Naive thymus-derived CD4-positive, alpha-beta T cell (primary cell): ENCODE measurements around the gene SNRPD3. TPM values are rescaled to one million over a fixed set of nuclear protein-coding genes. Genes with fewer than 3 reads are reported as not detected.
"Not testable (repeated sequence)": the region's sequence is repeated elsewhere in the genome, so short reads cannot be mapped to it uniquely, and the experiment has no call there.

Experiments used
- ATAC-seq: fragments of 150-1000 bp; cut with Tn5 transposase; 2 replicates; pipeline ENCODE4 v1.10.0; 2021; ENCODE audit warnings: mild to moderate bottlenecking, moderate library complexity
- CTCF ChIA-PET: fragments of 350-600 bp; sonication (Branson Sonifier 250); formaldehyde crosslinking; loops from one replicate; lab custom pipeline; 2021; ENCODE audit warnings: antibody characterized with exemption; lab: Charles Lee
- POLR2A ChIA-PET: fragments of 350-600 bp; sonication (Branson Sonifier 250); formaldehyde crosslinking; loops from one replicate; lab custom pipeline; 2021; ENCODE audit warnings: antibody characterized with exemption, inconsistent platforms; lab: Charles Lee
- DNase-seq, 9 donors: peaks; one replicate each; pipeline versions ENCODE4 v3.0.0 to v3.0.0-alpha.2; 2020 to 2022; ENCODE audit warnings: mixed read lengths in 1 of 9
- H3K27ac ChIP-seq: one replicate; pipeline ENCODE4 v1.7.0; 2013; ENCODE audit warnings: mild to moderate bottlenecking, low read depth, low read length, moderate library complexity
- H3K27me3 ChIP-seq, 2 donors: one replicate each; pipeline ENCODE4 v1.7.0; 2013; ENCODE audit warnings: low read length in 2 of 2, mild to moderate bottlenecking in 2 of 2, moderate library complexity in 2 of 2; ENCODE audit not compliant: control insufficient read depth in 2 of 2, insufficient read depth in 2 of 2
- H3K36me3 ChIP-seq, 3 experiments: 1 replicate in 2 of 3; 2 replicates in 1 of 3; pipeline ENCODE4 v1.7.0; 2013; ENCODE audit warnings: low read length in 3 of 3, mild to moderate bottlenecking in 3 of 3, moderate library complexity in 1 of 3; ENCODE audit not compliant: insufficient read depth in 3 of 3, control insufficient read depth in 2 of 3
- H3K4me1 ChIP-seq, 2 donors: one replicate each; pipeline ENCODE4 v1.7.0; 2013; ENCODE audit warnings: low read length in 2 of 2, mild to moderate bottlenecking in 2 of 2, moderate library complexity in 1 of 2; ENCODE audit not compliant: control insufficient read depth in 2 of 2, insufficient read depth in 2 of 2
- H3K4me3 ChIP-seq: 2 replicates; pipeline ENCODE4 v1.7.0; 2013; ENCODE audit warnings: mild to moderate bottlenecking, low read length
- H3K9me3 ChIP-seq, 3 experiments: 1 replicate in 2 of 3; 2 replicates in 1 of 3; pipeline ENCODE4 v1.7.0; 2013; ENCODE audit warnings: low read length in 3 of 3; ENCODE audit not compliant: control insufficient read depth in 2 of 3
- H3K27ac Mint-ChIP-seq, 9 donors: one replicate each; pipeline ENCODE4 v1.8.0; 2020 to 2022; ENCODE audit warnings: mixed read lengths in 9 of 9, mild to moderate bottlenecking in 8 of 9, moderate library complexity in 5 of 9, inconsistent platforms in 2 of 9
- H3K27me3 Mint-ChIP-seq, 5 donors: one replicate each; pipeline ENCODE4 v1.8.0; 2021 to 2022; ENCODE audit warnings: mixed read lengths in 5 of 5, mild to moderate bottlenecking in 1 of 5
- H3K36me3 Mint-ChIP-seq, 5 donors: one replicate each; pipeline ENCODE4 v1.8.0; 2020 to 2022; ENCODE audit warnings: mixed read lengths in 5 of 5, mild to moderate bottlenecking in 3 of 5, inconsistent platforms in 1 of 5
- H3K4me1 Mint-ChIP-seq, 7 donors: one replicate each; pipeline ENCODE4 v1.8.0; 2020 to 2022; ENCODE audit warnings: mixed read lengths in 7 of 7, mild to moderate bottlenecking in 3 of 7, inconsistent platforms in 1 of 7
- H3K4me3 Mint-ChIP-seq, 10 donors: one replicate each; pipeline ENCODE4 v1.8.0; 2020 to 2022; ENCODE audit warnings: mild to moderate bottlenecking in 10 of 10, mixed read lengths in 10 of 10, moderate library complexity in 6 of 10, inconsistent platforms in 2 of 10
- H3K9me3 Mint-ChIP-seq, 11 donors: one replicate each; pipeline ENCODE4 v1.8.0; 2020 to 2022; ENCODE audit warnings: mixed read lengths in 11 of 11, mild to moderate bottlenecking in 4 of 11, inconsistent platforms in 1 of 11, moderate library complexity in 1 of 11
- intact Hi-C, 2 donors: fragments of 100-400 bp; cut with micrococcal nuclease; formaldehyde crosslinking; loops; one replicate each; pipeline ENCODE4 v1.15.1; 2023
- polyA plus RNA-seq, 2 donors: library from polyadenylated mRNA; unstranded; fragments of 300-500 nt; fragmentation: Illumina TruSeq; gene quantifications; one replicate each; pipeline ENCODE4 v1.2.3, GENCODE V29; 2021
- total RNA-seq, 6 experiments: library from RNA in 5 of 6; stranded (reverse) in 5 of 6; gene quantifications; 1 replicate in 5 of 6; 2 replicates in 1 of 6; pipeline ENCODE4 v1.2.3 and lab custom pipeline; 2021 to 2026

Gene SNRPD3
- total and polyA plus RNA-seq, 7 experiments from 2014 or later: 47.5 to 95.1 (median 83.8) TPM

DNA sequence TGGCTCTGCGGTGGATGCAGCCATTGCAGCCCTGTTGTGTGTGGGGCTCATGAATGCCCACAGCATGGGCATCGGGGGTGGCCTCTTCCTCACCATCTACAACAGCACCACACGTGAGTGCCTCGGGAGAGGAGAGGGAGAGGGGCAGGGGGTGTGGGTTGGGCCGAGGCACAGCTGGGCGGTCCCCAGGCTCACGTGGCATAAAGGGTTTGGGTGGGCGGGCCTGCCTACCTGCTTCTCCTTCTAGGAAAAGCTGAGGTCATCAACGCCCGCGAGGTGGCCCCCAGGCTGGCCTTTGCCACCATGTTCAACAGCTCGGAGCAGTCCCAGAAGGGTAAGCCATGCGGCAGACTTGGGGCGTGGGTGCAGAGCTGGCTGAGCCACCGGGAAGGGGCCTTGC, 59.0 kb downstream of the SNRPD3 start:
- H3K9me3 Mint-ChIP-seq, H3K4me1 ChIP-seq, H3K27ac ChIP-seq, H3K36me3 Mint-ChIP-seq, H3K27ac Mint-ChIP-seq, H3K9me3 ChIP-seq, CTCF ChIA-PET, H3K27me3 Mint-ChIP-seq, DNase-seq, H3K4me1 Mint-ChIP-seq, H3K36me3 ChIP-seq, H3K4me3 Mint-ChIP-seq, POLR2A ChIA-PET, intact Hi-C loops, H3K4me3 ChIP-seq, ATAC-seq, H3K27me3 ChIP-seq: not testable (repeated sequence)

GRCh38 chr22:24621244-24621643, 65.4 kb downstream of the SNRPD3 start:
- not testable (repeated sequence) for H3K9me3 Mint-ChIP-seq, H3K27ac Mint-ChIP-seq, ATAC-seq

DNA sequence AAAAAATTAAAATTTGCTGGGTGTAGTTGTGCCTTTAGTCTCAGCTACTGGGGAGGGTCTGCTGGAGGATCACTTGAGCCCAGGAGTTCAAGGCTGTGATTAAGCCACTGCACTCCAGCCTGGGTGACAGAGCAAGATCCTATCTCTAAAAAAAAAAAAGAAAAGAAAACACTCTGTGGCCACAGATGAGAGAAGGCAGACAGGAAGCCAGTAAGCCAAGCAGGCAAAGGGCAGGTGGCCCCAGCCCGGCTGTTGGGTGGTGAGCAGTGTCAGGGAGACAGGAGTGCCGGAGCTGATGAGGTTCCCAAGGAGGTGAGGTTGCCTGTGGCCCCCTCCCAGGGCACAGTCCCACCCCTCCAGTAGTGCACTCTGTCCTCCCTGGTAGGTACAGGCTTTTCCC, 66.8 kb downstream of the SNRPD3 start:
- peak in 4 of 9 donors; percentile 15 to 27 (median 24) for DNase-seq
- H3K27ac ChIP-seq, H3K27me3 Mint-ChIP-seq, H3K27me3 ChIP-seq, intact Hi-C loops, H3K36me3 Mint-ChIP-seq, POLR2A ChIA-PET, H3K36me3 ChIP-seq, H3K9me3 Mint-ChIP-seq, ATAC-seq, H3K4me3 ChIP-seq, H3K4me1 ChIP-seq, H3K9me3 ChIP-seq, CTCF ChIA-PET: not testable (repeated sequence)
- Mint-ChIP-seq H3K4me3 (peak overlapping the region in 7 of 10 donors; percentile 17 to 67 (median 56)), H3K27ac (peak overlapping the region in 8 of 9 donors; percentile 31 to 65 (median 49)), H3K4me1 (peaks cover 0 to 13% (median 6%) of the 10 kb centered on the region in 7 donors)

More at GRCh38 chr22:24621244-24621643, 65.4 kb downstream of the SNRPD3 start:
- H3K4me3 Mint-ChIP-seq, POLR2A ChIA-PET, H3K4me1 ChIP-seq, intact Hi-C loops, H3K27me3 ChIP-seq, H3K27ac ChIP-seq, H3K9me3 ChIP-seq, H3K27me3 Mint-ChIP-seq, DNase-seq, H3K4me3 ChIP-seq, H3K36me3 ChIP-seq, H3K36me3 Mint-ChIP-seq: not testable (repeated sequence)
- CTCF ChIA-PET: interaction anchor here (0.7 kb wide), 1 partner anchor 1190 kb away, joined by 3 read pairs; no protein-coding TSS in a partner anchor
- H3K4me1 Mint-ChIP-seq: peaks cover 0 to 16% (median 7%) of the 10 kb centered on the region in 7 donors

Other genes starting within 250 kb of the SNRPD3 start
- gene ADORA2A, start 128.4 kb upstream of the SNRPD3 start, total RNA-seq: 10 to 100 TPM; 22.5 to 43.7 (median 33.4) TPM
- 100 to 1,000 TPM in 1 of 2 donors, 10 to 100 TPM in 1; 79.5 to 127 TPM for gene ADORA2A, start 128.4 kb upstream of the SNRPD3 start, polyA plus RNA-seq
- 1 to 10 TPM in 4 of 5 experiments, under 1 TPM in 1; 0.70 to 3.4 (median 2.1) TPM for gene UPB1, start 60.7 kb upstream of the SNRPD3 start, total RNA-seq
- gene UPB1, start 60.7 kb upstream of the SNRPD3 start, polyA plus RNA-seq: under 1 TPM; 0.14 to 0.15 TPM
- gene GUCD1, start 861 bp upstream of the SNRPD3 start, total RNA-seq: 100 to 1,000 TPM in 1 of 5 experiments, 10 to 100 TPM in 4; 57.9 to 131 (median 63.4) TPM
- gene GUCD1, start 861 bp upstream of the SNRPD3 start, polyA plus RNA-seq: 10 to 100 TPM; 33.1 to 54.5 TPM
- gene LRRC75B, start 37.1 kb downstream of the SNRPD3 start, total RNA-seq: 1 to 10 TPM in 2 of 5 experiments, not detected in 3; 2.4 to 2.5 TPM
- gene LRRC75B, start 37.1 kb downstream of the SNRPD3 start, polyA plus RNA-seq: not detected
- gene GGT1, start 47.2 kb downstream of the SNRPD3 start, total RNA-seq: 10 to 100 TPM; 11.5 to 95.9 (median 12.8) TPM
- 1 to 10 TPM; 1.1 to 2.4 TPM for gene GGT1, start 47.2 kb downstream of the SNRPD3 start, polyA plus RNA-seq
- gene PIWIL3, start 218.7 kb downstream of the SNRPD3 start, total RNA-seq: not detected
- not detected for gene PIWIL3, start 218.7 kb downstream of the SNRPD3 start, polyA plus RNA-seq